Activated CD8-positive, alpha-beta T cell treated with anti-CD3 and anti-CD28 coated beads for 36 hours (primary cell): Measurements from ENCODE around the gene ATXN7. TPM values are rescaled to one million over a fixed set of nuclear protein-coding genes. Genes with fewer than 3 reads are reported as not detected.

Source experiments
- ATAC-seq: fragments of 200-7000 bp; cut with Tn5 transposase; one replicate; pipeline ENCODE4 v1.10.0; 2021; ENCODE audit warnings: mild to moderate bottlenecking, moderate library complexity
- CTCF ChIA-PET: fragments of 350-600 bp; sonication (Branson Sonifier 250); formaldehyde crosslinking; loops from one replicate; lab custom pipeline; 2021; ENCODE audit warnings: antibody characterized with exemption; lab: Charles Lee
- POLR2A ChIA-PET: fragments of 350-600 bp; sonication (Branson Sonifier 250); formaldehyde crosslinking; loops from one replicate; lab custom pipeline; 2021; ENCODE audit warnings: antibody characterized with exemption; lab: Charles Lee
- DNase-seq: peaks from one replicate; pipeline ENCODE4 v3.0.0-alpha.2; 2020
- H3K27ac Mint-ChIP-seq: one replicate; pipeline ENCODE4 v1.8.0; 2021; ENCODE audit warnings: mild to moderate bottlenecking, mixed read lengths
- H3K27me3 Mint-ChIP-seq: one replicate; pipeline ENCODE4 v1.8.0; 2021; ENCODE audit warnings: mixed read lengths
- H3K36me3 Mint-ChIP-seq: one replicate; pipeline ENCODE4 v1.8.0; 2021; ENCODE audit warnings: low read depth, mixed read lengths
- H3K4me1 Mint-ChIP-seq: one replicate; pipeline ENCODE4 v1.8.0; 2021; ENCODE audit warnings: low read depth, mixed read lengths
- H3K4me3 Mint-ChIP-seq: one replicate; pipeline ENCODE4 v1.8.0; 2021; ENCODE audit warnings: mild to moderate bottlenecking, moderate library complexity, mixed read lengths
- H3K9me3 Mint-ChIP-seq: one replicate; pipeline ENCODE4 v1.8.0; 2021; ENCODE audit warnings: mixed read lengths
- CTCF ChIP-seq: fragments of 200-600 bp; IDR thresholded peaks from one replicate; pipeline ENCODE4 v1.8.0; 2022; ENCODE audit warnings: antibody characterized with exemption, mild to moderate bottlenecking
- intact Hi-C: fragments of 100-400 bp; cut with micrococcal nuclease; formaldehyde crosslinking; loops from one replicate; pipeline ENCODE4 v1.10.0; 2022
- total RNA-seq, 2 experiments: library from RNA; stranded (reverse); gene quantifications; one replicate each; pipeline ENCODE4 v1.2.3, GENCODE V29; 2021

Gene ATXN7
- total RNA-seq, 2 experiments from 2014 or later: 22.5 to 25.9 TPM

DNA sequence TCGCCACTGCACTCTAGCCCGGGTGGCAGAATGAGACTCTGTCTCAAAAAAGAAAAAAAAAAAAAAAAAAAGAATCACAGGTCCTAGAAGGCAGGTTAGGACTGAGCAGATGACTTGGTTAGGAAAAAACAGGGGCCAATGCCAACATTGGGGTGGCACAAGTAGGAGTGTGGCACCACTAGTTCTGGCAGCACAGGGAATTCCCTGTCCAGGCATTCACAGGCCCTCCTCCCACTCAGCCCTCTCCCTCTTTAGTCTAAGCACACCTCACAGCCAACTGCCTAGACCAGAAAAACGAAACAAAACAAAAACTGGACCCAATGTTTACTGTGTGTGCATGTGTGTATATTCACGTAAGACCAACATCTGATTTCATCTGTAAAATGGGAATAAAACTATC, 10.6 kb upstream of the ATXN7 start:
- ChIA-PET POLR2A (interaction anchor here (1.1 kb wide), 1 partner anchor 61 kb away, joined by 3 read pairs; no protein-coding TSS in a partner anchor), CTCF (no interaction called here)
- Mint-ChIP-seq H3K27ac (no peak overlapping the region), H3K4me1 (peaks cover 19% of the 10 kb centered on the region), H3K4me3 (no peak overlapping the region), H3K9me3 (no peaks in the 10 kb centered on the region), H3K36me3 (peaks cover 11% of the 10 kb centered on the region), H3K27me3 (no peaks in the 10 kb centered on the region)
- ATAC-seq (no peak), DNase-seq (no peak)
- intact Hi-C loops: no loop called here
- no peak for TF ChIP-seq CTCF

GRCh38 chr3:63855333-63855940, 8.2 kb upstream of the ATXN7 start:
- Mint-ChIP-seq H3K27ac (no peak overlapping the region), H3K9me3 (no peaks in the 10 kb centered on the region), H3K4me1 (peaks cover 30% of the 10 kb centered on the region), H3K4me3 (no peak overlapping the region), H3K27me3 (no peaks in the 10 kb centered on the region), H3K36me3 (peaks cover 11% of the 10 kb centered on the region)
- no peak for ATAC-seq
- ChIA-PET CTCF (no interaction called here), POLR2A (interaction anchor here (0.5 kb wide), 1 partner anchor 18 kb away, joined by 4 read pairs; no protein-coding TSS in a partner anchor)
- no peak for TF ChIP-seq CTCF
- no peak for DNase-seq
- intact Hi-C loops: no loop called here

GRCh38 chr3:63857311-63857710, 6.4 kb upstream of the ATXN7 start:
- H3K4me1 Mint-ChIP-seq: peaks cover 45% of the 10 kb centered on the region
- H3K4me3 Mint-ChIP-seq: no peak overlapping the region
- H3K36me3 Mint-ChIP-seq: peaks cover 16% of the 10 kb centered on the region
- CTCF ChIA-PET: no interaction called here
- H3K27ac Mint-ChIP-seq: no peak overlapping the region
- DNase-seq: no peak
- no peaks in the 10 kb centered on the region for H3K27me3 Mint-ChIP-seq
- no peak for TF ChIP-seq CTCF
- no peaks in the 10 kb centered on the region for H3K9me3 Mint-ChIP-seq
- no peak for ATAC-seq
- POLR2A ChIA-PET: no interaction called here
- intact Hi-C loops: no loop called here

GRCh38 chr3:63860776-63861175, 2.9 kb upstream of the ATXN7 start:
- peaks cover 52% of the 10 kb centered on the region for H3K4me1 Mint-ChIP-seq

More at GRCh38 chr3:63860776-63861175, 2.9 kb upstream of the ATXN7 start:
- ATAC-seq: no peak
- H3K36me3 Mint-ChIP-seq: peaks cover 25% of the 10 kb centered on the region
- TF ChIP-seq CTCF: no peak
- ChIA-PET POLR2A (interaction anchor here (1.5 kb wide), 1 partner anchor 51 kb away, joined by 5 read pairs; the partner anchor contains the start of gene SCAANT1), CTCF (interaction anchor here (1.3 kb wide), 1 partner anchor 9 kb away, joined by 3 read pairs; no protein-coding TSS in a partner anchor)
- H3K9me3 Mint-ChIP-seq: no peaks in the 10 kb centered on the region
- intact Hi-C loops: loop anchor here (5.0 kb wide), 1 partner anchor 52 kb away; the partner anchor contains the start of gene SCAANT1
- no peak overlapping the region for H3K4me3 Mint-ChIP-seq
- DNase-seq: no peak
- H3K27ac Mint-ChIP-seq: no peak overlapping the region
- H3K27me3 Mint-ChIP-seq: no peaks in the 10 kb centered on the region
